BJ (cell line): ENCODE results near the gene EGFL7. TPM values are rescaled to one million over a fixed set of nuclear protein-coding genes. Genes with fewer than 3 reads are reported as not detected.

Experiments
- CTCF ChIA-PET: fragments of 350-600 bp; formaldehyde crosslinking; extraction: SDS; loops from one replicate; lab custom pipeline; 2021; ENCODE audit warnings: antibody characterized with exemption, inconsistent platforms; lab: Yijun Ruan, JAX
- POLR2A ChIA-PET: fragments of 300-600 bp; sonication (Branson Sonifier 250); formaldehyde crosslinking; extraction: SDS; loops from one replicate; lab custom pipeline; 2021; ENCODE audit warnings: antibody characterized with exemption; lab: Charles Lee
- DNase-seq: peaks from one replicate; pipeline ENCODE4 v3.0.0-alpha.2; 2011; ENCODE audit warnings: low read depth
- H3K27me3 ChIP-seq: 2 replicates; pipeline ENCODE4 v1.6.0; 2011; ENCODE audit warnings: low read length; ENCODE audit not compliant: control insufficient read depth, insufficient read depth
- H3K36me3 ChIP-seq: 2 replicates; pipeline ENCODE4 v1.5.1; 2011; ENCODE audit warnings: low read length; ENCODE audit not compliant: control insufficient read depth, insufficient read depth
- H3K4me3 ChIP-seq: 2 replicates; pipeline ENCODE4 v1.5.1; 2011; ENCODE audit warnings: low read depth, mild to moderate bottlenecking, control low read depth, low read length
- CTCF ChIP-seq: IDR thresholded peaks from 2 replicates; pipeline ENCODE4 v1.5.1; 2011; ENCODE audit warnings: low read depth, mild to moderate bottlenecking, control low read depth, inconsistent platforms, low read length, moderate library complexity; ENCODE audit not compliant: insufficient read depth
- polyA plus RNA-seq: library from polyadenylated mRNA; depleted of rRNA; stranded (reverse); fragments of >200 nt; gene quantifications from 2 replicates; pipeline ENCODE4 v1.2.3, GENCODE V29; 2011

EGFL7 gene
- polyA plus RNA-seq, 1 experiment: 26.9 TPM

- no peak overlapping the region for H3K4me3 ChIP-seq
- no peaks in the 10 kb centered on the region for H3K36me3 ChIP-seq
- CTCF ChIA-PET: interaction anchor here (1.5 kb wide), 1 partner anchor 19 kb away, joined by 6 read pairs; no protein-coding TSS in a partner anchor
- DNase-seq: no peak
- no peaks in the 10 kb centered on the region for H3K27me3 ChIP-seq
- no peak for TF ChIP-seq CTCF
- POLR2A ChIA-PET: no interaction called here
Measured at GRCh38 chr9:136690104-136690805, 27.5 kb downstream of the EGFL7 start.

GRCh38 chr9:136690806-136691261 is 28.1 kb downstream of the EGFL7 start:
- ChIA-PET CTCF (no interaction called here), POLR2A (no interaction called here)
- Histone ChIP-seq H3K27me3 (no peaks in the 10 kb centered on the region), H3K4me3 (no peak overlapping the region), H3K36me3 (no peaks in the 10 kb centered on the region)
- no peak for DNase-seq
- no peak for TF ChIP-seq CTCF

- TF ChIP-seq CTCF: no peak
- Histone ChIP-seq H3K4me3 (no peak overlapping the region), H3K27me3 (no peaks in the 10 kb centered on the region), H3K36me3 (no peaks in the 10 kb centered on the region)
- POLR2A ChIA-PET: no interaction called here
- CTCF ChIA-PET: no interaction called here
- DNase-seq: no peak
Measured at GRCh38 chr9:136691316-136692184, 28.8 kb downstream of the EGFL7 start.

- no peak for DNase-seq
- TF ChIP-seq CTCF: no peak
- ChIA-PET POLR2A (no interaction called here), CTCF (interaction anchor here (1.7 kb wide), 1 partner anchor 21 kb away, joined by 11 read pairs; no protein-coding TSS in a partner anchor)
- no peak overlapping the region for H3K4me3 ChIP-seq
- peaks cover 3% of the 10 kb centered on the region for H3K27me3 ChIP-seq
- H3K36me3 ChIP-seq: no peaks in the 10 kb centered on the region
Measured at GRCh38 chr9:136692185-136693134, 29.7 kb downstream of the EGFL7 start.
